ENCODE results near the gene KCNK5.

GRCh38 chr6:39224523-39225182, 4.6 kb downstream of the KCNK5 start:
- TF ChIP-seq POLR2A (IDR thresholded peaks at IDR 0.05; ENCODE audit: low read depth), result no peak
- no peak for TF ChIP-seq CTCF (IDR thresholded peaks at IDR 0.05)
- TF ChIP-seq POLR2AphosphoS5 (IDR thresholded peaks at IDR 0.05), result no peak
